Measurements from ENCODE around the gene DECR2. TPM values are rescaled to one million over a fixed set of nuclear protein-coding genes. Genes with fewer than 3 reads are reported as not detected.

Gene DECR2
- total RNA-seq, 4 donors from 2014 or later = 16.5 to 30.9 (median 21.4) TPM

DNA sequence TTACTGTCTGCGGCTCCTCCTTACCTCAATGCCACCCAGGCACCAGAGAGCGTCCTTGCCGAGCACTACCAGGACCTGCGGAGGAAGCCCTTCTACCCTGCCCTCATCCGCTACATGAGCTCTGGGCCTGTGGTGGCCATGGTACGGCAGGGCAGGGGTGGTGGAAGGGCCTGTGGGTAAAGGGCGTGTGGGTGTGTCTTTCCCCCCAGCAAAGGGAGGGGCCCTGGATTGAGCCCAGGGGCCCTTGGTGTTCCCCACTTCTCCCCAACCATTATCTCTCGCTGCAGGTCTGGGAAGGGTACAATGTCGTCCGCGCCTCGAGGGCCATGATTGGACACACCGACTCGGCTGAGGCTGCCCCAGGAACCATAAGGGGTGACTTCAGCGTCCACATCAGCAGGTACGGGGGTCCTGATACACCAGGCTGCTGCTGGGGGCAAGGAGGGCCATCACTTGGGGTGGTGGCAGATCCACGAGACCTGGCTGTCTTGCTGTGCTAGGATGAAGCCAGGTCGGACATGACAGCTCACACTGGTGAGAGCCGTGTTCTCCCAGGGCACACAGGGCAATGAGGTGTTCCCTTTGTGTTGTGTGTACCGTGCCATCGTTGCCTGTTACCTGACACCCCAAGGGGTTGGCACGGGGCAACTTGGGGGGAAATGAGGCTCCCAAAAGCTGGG, 2.2 kb upstream of the DECR2 start:
- no peak for ATAC-seq (ENCODE audit: low FRiP score)
- TF ChIP-seq, protein P1, sequence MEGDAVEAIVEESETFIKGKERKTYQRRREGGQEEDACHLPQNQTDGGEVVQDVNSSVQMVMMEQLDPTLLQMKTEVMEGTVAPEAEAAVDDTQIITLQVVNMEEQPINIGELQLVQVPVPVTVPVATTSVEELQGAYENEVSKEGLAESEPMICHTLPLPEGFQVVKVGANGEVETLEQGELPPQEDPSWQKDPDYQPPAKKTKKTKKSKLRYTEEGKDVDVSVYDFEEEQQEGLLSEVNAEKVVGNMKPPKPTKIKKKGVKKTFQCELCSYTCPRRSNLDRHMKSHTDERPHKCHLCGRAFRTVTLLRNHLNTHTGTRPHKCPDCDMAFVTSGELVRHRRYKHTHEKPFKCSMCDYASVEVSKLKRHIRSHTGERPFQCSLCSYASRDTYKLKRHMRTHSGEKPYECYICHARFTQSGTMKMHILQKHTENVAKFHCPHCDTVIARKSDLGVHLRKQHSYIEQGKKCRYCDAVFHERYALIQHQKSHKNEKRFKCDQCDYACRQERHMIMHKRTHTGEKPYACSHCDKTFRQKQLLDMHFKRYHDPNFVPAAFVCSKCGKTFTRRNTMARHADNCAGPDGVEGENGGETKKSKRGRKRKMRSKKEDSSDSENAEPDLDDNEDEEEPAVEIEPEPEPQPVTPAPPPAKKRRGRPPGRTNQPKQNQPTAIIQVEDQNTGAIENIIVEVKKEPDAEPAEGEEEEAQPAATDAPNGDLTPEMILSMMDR (IDR thresholded peaks at IDR 0.05) = no peak
- DNase-seq (ENCODE audit: low spot score) = no peak

- TF ChIP-seq, protein P1 (IDR thresholded peaks at IDR 0.05) = no peak
- DNase-seq (ENCODE audit: low spot score) (no peak), ATAC-seq (ENCODE audit: low FRiP score) (no peak)
These were observed 1.6 kb upstream of the DECR2 start for GRCh38 chr16:400061-400591.

DNA sequence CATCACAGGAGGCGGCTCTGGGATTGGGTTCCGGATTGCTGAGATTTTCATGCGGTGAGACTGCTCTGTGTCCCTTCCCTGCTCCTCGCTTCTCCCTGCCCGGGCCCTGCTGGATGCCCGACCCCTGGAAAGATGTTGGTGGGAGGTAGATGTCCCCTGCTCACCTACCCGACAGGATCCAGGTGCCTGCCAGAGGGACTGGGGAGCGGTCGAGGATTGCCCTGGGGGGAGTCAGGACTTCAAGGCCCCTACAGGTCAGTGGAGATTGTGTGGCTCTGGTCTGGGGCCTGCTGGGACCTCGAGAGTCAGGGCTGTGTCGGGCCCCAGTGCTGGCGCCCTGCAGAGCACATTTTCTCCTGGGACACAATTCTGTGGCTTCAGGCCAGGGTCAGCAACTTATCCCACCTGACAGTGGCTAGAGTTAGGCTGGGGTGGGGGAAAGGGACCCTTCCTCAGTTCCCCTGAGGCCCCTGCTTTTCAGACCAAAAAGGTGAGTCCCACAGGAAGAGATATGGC, 3.3 kb downstream of the DECR2 start:
- ATAC-seq (ENCODE audit: low FRiP score) (no peak), DNase-seq (ENCODE audit: low spot score) (no peak)
- TF ChIP-seq, protein P1 (IDR thresholded peaks at IDR 0.05) = no peak

DNA sequence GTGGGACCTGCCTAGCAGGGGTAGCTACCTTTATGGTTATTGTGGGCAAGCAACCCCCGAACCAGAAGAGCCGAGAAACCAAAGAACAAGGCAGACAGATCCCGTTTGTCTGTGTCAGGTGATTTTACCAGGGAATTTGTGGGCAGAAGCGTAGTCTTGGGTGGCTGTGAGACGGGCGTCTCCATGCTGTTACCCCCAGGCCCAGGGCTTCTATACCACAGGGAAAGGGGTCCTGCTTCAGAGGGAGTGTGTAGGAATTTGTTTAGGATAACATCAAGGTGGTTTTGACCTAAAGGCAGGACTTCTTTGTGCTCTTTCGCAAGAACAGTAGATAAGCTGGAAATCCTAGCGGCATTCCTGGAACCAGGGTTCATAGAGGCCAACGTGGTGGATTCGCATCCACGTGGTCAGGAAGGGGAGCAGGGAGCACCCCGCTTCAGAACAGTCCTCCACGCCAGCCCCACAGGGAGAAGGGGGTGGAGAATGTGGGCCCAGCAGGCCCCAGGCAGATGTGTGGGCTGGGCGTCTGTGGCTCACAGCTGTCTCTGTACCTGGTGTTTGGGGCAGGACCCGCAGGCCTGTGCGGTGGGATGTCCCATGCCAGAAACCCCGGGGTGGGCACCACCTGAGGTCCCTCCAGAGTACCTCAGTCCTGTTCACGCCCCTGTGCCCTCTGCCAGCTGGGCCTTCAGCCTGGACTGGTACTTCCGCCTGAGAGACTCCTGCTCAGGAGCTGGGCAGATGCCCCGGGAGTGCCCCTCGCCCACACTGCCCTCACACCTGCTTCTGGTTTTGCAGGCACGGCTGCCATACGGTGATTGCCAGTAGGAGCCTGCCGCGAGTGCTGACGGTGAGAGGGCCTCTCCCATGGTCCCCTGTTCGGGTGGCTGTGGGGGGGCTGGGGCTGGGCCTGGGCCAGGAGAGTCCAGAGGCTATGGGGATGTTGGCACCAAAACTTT, 4.1 kb downstream of the DECR2 start:
- TF ChIP-seq, protein P1 (IDR thresholded peaks at IDR 0.05) = no peak
- ATAC-seq (ENCODE audit: low FRiP score) (no peak), DNase-seq (ENCODE audit: low spot score) (no peak)

DNA sequence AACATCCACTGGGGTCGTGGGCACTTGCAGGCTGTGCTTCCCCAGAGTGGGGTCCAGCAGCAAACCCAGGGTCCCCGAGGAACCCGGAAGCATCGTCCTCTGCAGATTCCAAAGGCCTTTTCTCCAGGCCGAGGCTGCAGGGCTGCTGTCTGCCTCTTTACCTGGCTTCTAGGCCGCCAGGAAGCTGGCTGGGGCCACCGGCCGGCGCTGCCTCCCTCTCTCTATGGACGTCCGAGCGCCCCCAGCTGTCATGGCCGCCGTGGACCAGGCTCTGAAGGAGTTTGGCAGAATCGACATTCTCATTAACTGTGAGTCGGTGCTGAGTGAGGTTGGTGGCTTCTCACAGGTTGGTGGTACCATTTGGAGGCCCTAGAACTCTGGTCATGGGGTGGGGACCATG, 5.6 kb downstream of the DECR2 start:
- TF ChIP-seq, protein P1 (IDR thresholded peaks at IDR 0.05) = no peak
- ATAC-seq (ENCODE audit: low FRiP score) = no peak

DNA sequence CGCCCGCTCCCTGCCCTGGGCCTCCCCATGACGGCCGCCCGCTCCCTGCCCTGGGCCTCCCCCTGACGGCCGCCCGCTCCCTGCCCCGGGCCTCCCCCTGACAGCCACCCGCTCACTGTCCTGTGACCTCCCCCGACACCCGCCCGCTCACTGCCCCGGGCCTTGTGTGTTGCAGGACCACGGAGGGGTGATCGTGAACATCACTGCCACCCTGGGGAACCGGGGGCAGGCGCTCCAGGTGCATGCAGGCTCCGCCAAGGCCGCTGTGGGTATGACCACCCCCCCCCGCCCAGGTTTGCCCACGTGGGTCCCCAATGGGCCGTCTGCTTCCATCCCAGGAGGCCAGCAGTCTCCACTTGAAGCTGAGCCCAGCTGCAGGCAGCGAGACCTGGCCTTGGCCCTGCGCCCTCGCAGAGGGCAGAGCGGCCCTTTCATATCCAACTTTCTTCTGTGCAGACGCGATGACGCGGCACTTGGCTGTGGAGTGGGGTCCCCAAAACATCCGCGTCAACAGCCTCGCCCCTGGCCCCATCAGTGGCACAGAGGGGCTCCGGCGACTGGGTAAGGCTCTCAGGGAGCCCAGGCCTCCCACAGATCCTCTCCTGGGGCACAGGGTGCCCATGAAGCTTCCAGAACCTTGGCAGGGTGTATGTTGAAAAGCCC, 9.0 kb downstream of the DECR2 start:
- DNase-seq (ENCODE audit: low spot score) (no peak), ATAC-seq (ENCODE audit: low FRiP score) (no peak)

More for the DNA sequence above, 5.6 kb downstream of the DECR2 start:
- DNase-seq (ENCODE audit: low spot score) = no peak

More for the DNA sequence above, 9.0 kb downstream of the DECR2 start:
- TF ChIP-seq, protein P1 (IDR thresholded peaks at IDR 0.05) = no peak
